Peyer's patch (tissue), 4 donors: ENCODE data around the gene GRK2. TPM values are rescaled to one million over a fixed set of nuclear protein-coding genes. Genes with fewer than 3 reads are reported as not detected.

ENCODE experiments used
- DNase-seq, 3 donors: peaks; one replicate each; pipeline ENCODE4 v3.0.0-alpha.2; 2017 to 2019
- H3K27ac ChIP-seq, 4 donors: fragments of 200-600 bp; sonication (generic); one replicate each; pipeline ENCODE4 v1.5.1; 2016 to 2019
- H3K27me3 ChIP-seq, 2 donors: fragments of 200-600 bp; sonication (generic); one replicate each; pipeline ENCODE4 v1.5.1; 2019
- H3K36me3 ChIP-seq, 3 donors: fragments of 200-600 bp; sonication (generic); one replicate each; pipeline ENCODE4 v1.5.1; 2016 to 2019
- H3K4me1 ChIP-seq, 4 donors: fragments of 200-600 bp; sonication (generic); one replicate each; pipeline ENCODE4 v1.5.1; 2016 to 2019
- H3K4me3 ChIP-seq, 4 donors: fragments of 200-600 bp; sonication (generic); 1 replicate in 3 of 4; 2 replicates in 1 of 4; pipeline ENCODE4 v1.5.1; 2016 to 2019; ENCODE audit warnings: mild to moderate bottlenecking in 1 of 4
- H3K9me3 ChIP-seq, 4 donors: fragments of 200-600 bp; sonication (generic); one replicate each; pipeline ENCODE4 v1.5.1; 2016 to 2019; ENCODE audit warnings: mild to moderate bottlenecking in 1 of 4
- POLR2A ChIP-seq, 2 donors: fragments of 450-650 bp; IDR thresholded peaks; one replicate each; pipeline ENCODE4 v1.5.1; 2017; ENCODE audit warnings: antibody characterized with exemption in 2 of 2, mild to moderate bottlenecking in 2 of 2, moderate library complexity in 2 of 2
- total RNA-seq, 4 donors: library from RNA; depleted of rRNA; stranded (reverse); fragments of >200 nt; gene quantifications; one replicate each; pipeline ENCODE4 v1.1.0, GENCODE V29; 2016
- TF ChIP-seq, protein P1 (sequence below), 6 experiments: fragments of 450-650 bp in 4 of 6; fragments of 200-600 bp in 2 of 6; sonication (generic) in 1 of 6; IDR thresholded peaks; one replicate each; pipeline ENCODE4 v1.5.1; 2017 to 2019; ENCODE audit warnings: antibody characterized with exemption in 6 of 6, mild to moderate bottlenecking in 3 of 6, moderate library complexity in 1 of 6

The GRK2 gene
- total RNA-seq, 4 donors from 2014 or later = 103 to 276 (median 163) TPM

DNA sequence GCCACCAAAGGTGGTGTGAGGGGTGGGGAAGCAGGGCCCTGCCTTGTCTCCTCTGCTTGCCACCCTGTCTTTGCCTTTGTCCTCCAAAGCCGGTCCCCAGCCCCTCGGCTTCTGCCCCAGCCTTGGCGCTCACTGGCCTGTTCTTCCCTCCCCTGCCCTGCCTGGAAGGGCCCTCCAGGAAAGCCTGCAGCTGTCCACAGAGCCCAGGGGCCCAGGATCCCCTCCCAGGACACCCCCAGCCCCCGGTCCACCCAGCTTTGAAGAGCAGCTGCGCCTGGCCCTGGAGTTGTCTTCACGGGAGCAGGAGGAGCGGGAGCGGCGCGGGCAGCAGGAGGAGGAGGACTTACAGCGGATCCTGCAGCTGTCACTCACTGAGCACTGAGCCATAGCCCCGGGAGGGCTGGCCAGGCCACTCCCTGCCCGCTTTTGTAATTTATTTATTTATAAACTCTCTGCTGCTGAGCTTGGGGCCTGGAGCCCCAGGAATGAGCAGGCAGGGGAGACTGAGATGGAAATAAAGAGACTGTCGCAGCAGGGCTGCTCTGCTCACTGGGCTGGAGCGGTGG lies 35.8 kb downstream of the GRK2 start:
- Histone ChIP-seq H3K36me3 (peaks cover 0 to 37% (median 0%) of the 10 kb centered on the region in 3 donors), H3K4me1 (peaks cover 0 to 29% (median 4%) of the 10 kb centered on the region in 4 donors), H3K9me3 (no peaks in the 10 kb centered on the region), H3K27ac (peak overlapping the region; percentile 83 to 90 (median 84)), H3K27me3 (no peaks in the 10 kb centered on the region), H3K4me3 (peak overlapping the region; percentile 71 to 91 (median 85))
- TF ChIP-seq, protein P1, sequence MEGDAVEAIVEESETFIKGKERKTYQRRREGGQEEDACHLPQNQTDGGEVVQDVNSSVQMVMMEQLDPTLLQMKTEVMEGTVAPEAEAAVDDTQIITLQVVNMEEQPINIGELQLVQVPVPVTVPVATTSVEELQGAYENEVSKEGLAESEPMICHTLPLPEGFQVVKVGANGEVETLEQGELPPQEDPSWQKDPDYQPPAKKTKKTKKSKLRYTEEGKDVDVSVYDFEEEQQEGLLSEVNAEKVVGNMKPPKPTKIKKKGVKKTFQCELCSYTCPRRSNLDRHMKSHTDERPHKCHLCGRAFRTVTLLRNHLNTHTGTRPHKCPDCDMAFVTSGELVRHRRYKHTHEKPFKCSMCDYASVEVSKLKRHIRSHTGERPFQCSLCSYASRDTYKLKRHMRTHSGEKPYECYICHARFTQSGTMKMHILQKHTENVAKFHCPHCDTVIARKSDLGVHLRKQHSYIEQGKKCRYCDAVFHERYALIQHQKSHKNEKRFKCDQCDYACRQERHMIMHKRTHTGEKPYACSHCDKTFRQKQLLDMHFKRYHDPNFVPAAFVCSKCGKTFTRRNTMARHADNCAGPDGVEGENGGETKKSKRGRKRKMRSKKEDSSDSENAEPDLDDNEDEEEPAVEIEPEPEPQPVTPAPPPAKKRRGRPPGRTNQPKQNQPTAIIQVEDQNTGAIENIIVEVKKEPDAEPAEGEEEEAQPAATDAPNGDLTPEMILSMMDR (IDR thresholded peaks at IDR 0.05) = no peak
- peak; percentile 33 to 60 for TF ChIP-seq POLR2A (IDR thresholded peaks at IDR 0.05)
- peak in 2 of 3 donors; percentile 77 to 78 for DNase-seq

GRCh38 chr11:67302571-67303131 lies 36.4 kb downstream of the GRK2 start:
- DNase-seq = peak in 2 of 3 donors; percentile 69 to 77
- Histone ChIP-seq H3K36me3 (peaks cover 0 to 43% (median 0%) of the 10 kb centered on the region in 3 donors), H3K4me3 (peak overlapping the region; percentile 71 to 91 (median 85)), H3K4me1 (peaks cover 0 to 29% (median 4%) of the 10 kb centered on the region in 4 donors), H3K9me3 (no peaks in the 10 kb centered on the region), H3K27ac (peak overlapping the region; percentile 83 to 90 (median 84)), H3K27me3 (no peaks in the 10 kb centered on the region)
- TF ChIP-seq, protein P1 (IDR thresholded peaks at IDR 0.05) = no peak
- TF ChIP-seq POLR2A (IDR thresholded peaks at IDR 0.05) = no peak

DNA sequence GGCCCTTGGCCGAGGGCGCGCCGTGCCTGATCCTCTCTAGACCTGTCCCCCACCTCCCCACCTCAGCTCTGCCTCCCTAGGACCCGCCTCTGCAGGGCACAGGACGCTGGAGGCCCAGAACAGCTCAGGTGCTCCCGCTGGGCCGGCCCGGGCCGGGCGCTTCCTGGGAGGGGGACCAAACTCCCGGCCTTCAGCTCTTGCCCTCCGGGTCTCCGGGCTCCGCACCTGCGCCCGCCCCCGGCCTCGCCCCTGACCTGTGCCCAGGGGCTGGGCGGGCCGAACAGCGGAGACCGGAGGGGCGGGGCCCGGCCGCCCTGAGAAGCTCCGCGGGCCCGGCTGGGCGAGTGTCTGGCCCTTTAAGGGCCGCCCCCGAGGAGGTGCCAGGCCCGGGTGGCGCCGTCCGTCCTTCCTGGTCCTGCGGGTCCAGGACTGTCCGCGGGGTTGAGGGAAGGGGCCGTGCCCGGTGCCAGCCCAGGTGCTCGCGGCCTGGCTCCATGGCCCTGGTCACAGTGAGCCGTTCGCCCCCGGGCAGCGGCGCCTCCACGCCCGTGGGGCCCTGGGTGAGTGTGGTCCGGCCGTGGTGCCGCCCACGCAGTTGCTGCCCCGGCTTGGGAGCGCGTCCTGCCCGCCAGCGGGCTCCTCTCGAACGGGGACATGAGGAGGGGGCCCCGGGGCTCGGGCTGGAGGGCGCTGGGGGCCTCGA lies 37.0 kb downstream of the GRK2 start, which contains the start of gene SSH3:
TSS of gene SSH3 (plus strand) at position 399 of the 703 bp plus-strand sequence. CDS start at position 495, 96 bp downstream.
- Histone ChIP-seq H3K4me3 (peak within 1 kb of the TSS; percentile 71 to 91 (median 85)), H3K36me3 (peaks cover 0 to 46% (median 0%) of the 10 kb centered on the region in 3 donors), H3K9me3 (no peaks in the 10 kb centered on the region), H3K27me3 (no peaks in the 10 kb centered on the region), H3K27ac (peak within 1 kb of the TSS; percentile 83 to 90 (median 84)), H3K4me1 (peaks cover 0 to 29% (median 4%) of the 10 kb centered on the region in 4 donors)
- peak; percentile 60 to 94 (median 92) for DNase-seq
- peak; percentile 81 to 84 for TF ChIP-seq POLR2A (IDR thresholded peaks at IDR 0.05)
- TF ChIP-seq, protein P1 (IDR thresholded peaks at IDR 0.05) = no peak

- peak in 2 of 3 donors; percentile 66 to 68 for DNase-seq
- H3K27me3 ChIP-seq = no peaks in the 10 kb centered on the region
- peak overlapping the region; percentile 83 to 90 (median 84) for H3K27ac ChIP-seq
- H3K9me3 ChIP-seq = no peaks in the 10 kb centered on the region
- peaks cover 0 to 29% (median 4%) of the 10 kb centered on the region in 4 donors for H3K4me1 ChIP-seq
- peak overlapping the region; percentile 71 to 91 (median 85) for H3K4me3 ChIP-seq
- TF ChIP-seq, protein P1 (IDR thresholded peaks at IDR 0.05) = no peak
- TF ChIP-seq POLR2A (IDR thresholded peaks at IDR 0.05) = no peak
- H3K36me3 ChIP-seq = peaks cover 0 to 53% (median 0%) of the 10 kb centered on the region in 3 donors
Measured at GRCh38 chr11:67303835-67304411, 37.6 kb downstream of the GRK2 start.

GRCh38 chr11:67304511-67305113 lies 38.3 kb downstream of the GRK2 start:
- H3K4me1 ChIP-seq = peaks cover 0 to 29% (median 4%) of the 10 kb centered on the region in 4 donors
- peaks cover 0 to 53% (median 0%) of the 10 kb centered on the region in 3 donors for H3K36me3 ChIP-seq
- H3K9me3 ChIP-seq = no peaks in the 10 kb centered on the region
- no peak for DNase-seq
- H3K27ac ChIP-seq = peak overlapping the region in 3 of 4 donors; percentile 83 to 90 (median 84)
- peak overlapping the region in 3 of 4 donors; percentile 83 to 91 (median 87) for H3K4me3 ChIP-seq
- TF ChIP-seq POLR2A (IDR thresholded peaks at IDR 0.05) = no peak
- TF ChIP-seq, protein P1 (IDR thresholded peaks at IDR 0.05) = no peak
- no peaks in the 10 kb centered on the region for H3K27me3 ChIP-seq
